ENCODE data around the gene CD40. TPM values are rescaled to one million over a fixed set of nuclear protein-coding genes. Genes with fewer than 3 reads are reported as not detected.

Gene CD40
- total RNA-seq, 2 donors from 2014 or later: 0.68 to 5.8 TPM

DNA sequence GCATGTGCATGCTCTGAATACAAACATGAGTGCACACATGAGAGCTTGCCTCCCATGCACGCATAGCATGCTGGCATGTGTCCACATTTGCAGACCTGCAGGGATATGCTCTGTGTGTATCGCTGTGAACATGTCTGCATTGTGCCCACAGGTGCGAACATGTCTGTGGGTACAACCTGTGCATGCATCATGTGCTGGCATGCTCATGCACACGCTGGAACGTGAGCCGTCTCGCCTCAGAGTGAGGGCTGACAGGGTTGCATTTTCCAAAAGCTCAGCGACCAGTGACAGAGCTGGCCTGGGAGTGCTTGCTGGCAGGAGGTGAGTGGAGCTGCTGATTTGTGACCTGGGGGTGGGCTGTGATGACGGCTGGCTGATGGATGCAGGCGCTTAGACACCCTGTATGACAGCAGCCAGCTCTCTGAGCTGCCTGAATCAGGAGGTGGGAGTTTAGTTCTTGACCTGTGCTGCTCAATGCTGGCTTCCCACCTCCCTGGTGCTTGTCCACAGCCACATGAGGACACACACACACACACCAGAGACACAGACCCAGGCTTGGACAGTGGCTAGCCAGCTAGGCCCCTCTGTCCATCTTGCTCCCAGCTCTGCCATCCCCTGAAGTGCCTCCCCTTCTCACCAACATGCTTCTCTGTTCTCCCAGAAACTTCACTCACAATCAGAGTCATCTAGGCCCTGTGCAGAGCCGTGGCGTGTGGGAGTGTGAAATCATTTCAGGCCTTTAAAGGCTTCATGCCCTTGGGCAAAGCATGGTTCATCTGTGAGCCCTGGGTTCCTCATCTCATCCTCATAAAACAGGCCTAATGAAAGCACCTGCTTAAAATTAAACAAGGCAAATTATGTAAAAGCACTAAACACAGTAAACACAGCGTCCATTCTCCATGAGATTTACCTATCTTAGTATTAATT is 51.4 kb downstream of the CD40 start:
- Mint-ChIP-seq H3K4me1 (peaks cover 2% of the 10 kb centered on the region), H3K36me3 (ENCODE audit: low read depth) (peaks cover 9% of the 10 kb centered on the region), H3K4me3 (no peak overlapping the region), H3K27me3 (peaks cover 82% of the 10 kb centered on the region), H3K27ac (no peak overlapping the region)
- ATAC-seq (no peak), DNase-seq (no peak)
- no peaks in the 10 kb centered on the region for H3K9me3 ChIP-seq (ENCODE audit: control insufficient read depth, low read length, poor library complexity, severe bottlenecking)

DNA sequence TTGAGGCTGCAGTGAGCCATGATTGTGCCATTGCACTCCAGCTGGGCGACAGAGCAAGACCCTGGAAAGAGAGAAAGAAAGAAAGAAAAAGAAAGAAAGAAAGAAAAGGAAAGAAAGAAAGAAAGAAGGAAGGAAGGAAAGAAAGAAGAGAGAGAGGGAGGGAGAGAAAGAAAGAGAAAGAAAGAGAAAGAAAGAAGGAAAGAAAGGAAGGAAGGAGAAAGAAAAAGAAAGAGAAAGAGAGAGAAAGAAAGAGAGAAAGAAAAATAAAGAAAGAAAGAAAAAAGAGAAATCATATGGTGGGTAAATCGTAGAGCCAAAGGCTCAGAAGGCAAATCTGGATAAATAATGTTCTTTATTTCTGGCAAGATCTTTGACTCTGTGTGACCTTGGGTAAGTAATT is 53.4 kb downstream of the CD40 start:
- H3K4me3 Mint-ChIP-seq: no peak overlapping the region
- peaks cover 5% of the 10 kb centered on the region for H3K36me3 Mint-ChIP-seq (ENCODE audit: low read depth)
- peaks cover 85% of the 10 kb centered on the region for H3K27me3 Mint-ChIP-seq
- ATAC-seq (no peak), DNase-seq (no peak)
- H3K4me1 Mint-ChIP-seq: no peaks in the 10 kb centered on the region
- H3K9me3 ChIP-seq (ENCODE audit: control insufficient read depth, low read length, poor library complexity, severe bottlenecking): no peaks in the 10 kb centered on the region
- H3K27ac Mint-ChIP-seq: no peak overlapping the region

- no peaks in the 10 kb centered on the region for H3K4me1 Mint-ChIP-seq
- H3K36me3 Mint-ChIP-seq (ENCODE audit: low read depth): peaks cover 6% of the 10 kb centered on the region
- H3K4me3 Mint-ChIP-seq: no peak overlapping the region
- H3K9me3 ChIP-seq (ENCODE audit: control insufficient read depth, low read length, poor library complexity, severe bottlenecking): no peaks in the 10 kb centered on the region
- no peak overlapping the region for H3K27ac Mint-ChIP-seq
- peaks cover 85% of the 10 kb centered on the region for H3K27me3 Mint-ChIP-seq
- no peak for DNase-seq
- ATAC-seq: no peak
Observed at GRCh38 chr20:46171909-46172308, 53.8 kb downstream of the CD40 start.

DNA sequence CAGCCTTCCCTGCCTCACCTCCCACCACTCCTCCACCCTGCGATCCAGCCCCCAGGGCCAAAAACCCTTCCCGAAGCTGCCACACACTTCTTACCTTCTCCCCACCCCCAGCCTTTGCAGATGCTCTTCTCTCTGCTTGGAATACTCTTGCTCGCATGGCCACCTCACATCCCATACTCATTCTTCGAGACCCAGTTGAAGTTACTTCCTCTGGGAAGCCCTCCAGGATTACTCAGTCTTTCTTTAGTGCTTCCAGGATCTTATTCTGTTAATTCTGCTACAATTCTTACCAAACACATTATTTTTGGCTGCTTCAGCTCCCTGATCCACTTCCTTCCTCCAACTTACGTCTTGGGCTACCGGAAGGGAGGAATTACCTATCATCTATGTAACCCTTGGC is 54.3 kb downstream of the CD40 start:
- H3K9me3 ChIP-seq (ENCODE audit: control insufficient read depth, low read length, poor library complexity, severe bottlenecking): no peaks in the 10 kb centered on the region
- Mint-ChIP-seq H3K27ac (no peak overlapping the region), H3K36me3 (ENCODE audit: low read depth) (peaks cover 6% of the 10 kb centered on the region), H3K27me3 (peaks cover 84% of the 10 kb centered on the region), H3K4me1 (no peaks in the 10 kb centered on the region), H3K4me3 (no peak overlapping the region)
- ATAC-seq (no peak), DNase-seq (no peak)

DNA sequence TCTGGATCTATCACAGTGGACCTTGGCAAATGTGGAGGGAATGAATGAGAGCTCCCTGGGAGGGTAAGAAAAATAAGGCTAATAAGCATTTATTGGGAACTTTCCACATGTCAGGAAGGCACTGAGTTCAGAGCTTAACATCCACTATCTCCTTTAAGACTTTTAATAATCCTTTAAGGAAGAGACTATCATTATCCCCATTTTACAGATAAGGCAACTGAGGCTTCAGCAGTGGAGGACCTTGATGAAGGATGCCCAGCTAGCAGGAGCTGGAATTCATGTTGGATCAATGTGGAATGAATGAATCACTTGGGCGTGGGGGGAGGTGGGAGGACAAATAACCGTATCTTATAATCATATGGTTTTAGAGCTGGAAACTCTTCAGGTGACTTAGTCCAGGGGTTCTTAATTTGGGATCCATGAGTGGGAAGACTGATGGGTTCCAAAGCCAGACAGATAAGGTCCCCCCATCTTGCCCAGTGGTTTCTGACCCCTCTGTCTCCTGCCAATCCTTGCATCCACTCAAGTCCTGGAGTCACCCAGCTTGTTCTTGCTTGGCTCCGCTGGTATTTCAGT is 54.9 kb downstream of the CD40 start:
- H3K36me3 Mint-ChIP-seq (ENCODE audit: low read depth): peaks cover 6% of the 10 kb centered on the region
- ATAC-seq: no peak
- no peak overlapping the region for H3K27ac Mint-ChIP-seq
- no peak for DNase-seq
- no peak overlapping the region for H3K4me3 Mint-ChIP-seq
- H3K4me1 Mint-ChIP-seq: no peaks in the 10 kb centered on the region
- H3K9me3 ChIP-seq (ENCODE audit: control insufficient read depth, low read length, poor library complexity, severe bottlenecking): no peaks in the 10 kb centered on the region
- peaks cover 86% of the 10 kb centered on the region for H3K27me3 Mint-ChIP-seq

GRCh38 chr20:46173652-46174468 is 55.7 kb downstream of the CD40 start:
- no peaks in the 10 kb centered on the region for H3K4me1 Mint-ChIP-seq
- no peak overlapping the region for H3K27ac Mint-ChIP-seq
- H3K4me3 Mint-ChIP-seq: no peak overlapping the region
- DNase-seq (no peak), ATAC-seq (no peak)
- H3K27me3 Mint-ChIP-seq: peaks cover 86% of the 10 kb centered on the region
- no peaks in the 10 kb centered on the region for H3K9me3 ChIP-seq (ENCODE audit: control insufficient read depth, low read length, poor library complexity, severe bottlenecking)
- H3K36me3 Mint-ChIP-seq (ENCODE audit: low read depth): peaks cover 6% of the 10 kb centered on the region

- ATAC-seq: peak; percentile 96
- H3K4me3 Mint-ChIP-seq: peak overlapping the region; percentile 43
- peaks cover 87% of the 10 kb centered on the region for H3K27me3 Mint-ChIP-seq
- no peaks in the 10 kb centered on the region for H3K9me3 ChIP-seq (ENCODE audit: control insufficient read depth, low read length, poor library complexity, severe bottlenecking)
- H3K36me3 Mint-ChIP-seq (ENCODE audit: low read depth): peaks cover 6% of the 10 kb centered on the region
- no peak overlapping the region for H3K27ac Mint-ChIP-seq
- peak; percentile 49 to 67 (median 60) for DNase-seq
- H3K4me1 Mint-ChIP-seq: no peaks in the 10 kb centered on the region
Observed at GRCh38 chr20:46174469-46175126, 56.5 kb downstream of the CD40 start.

- Mint-ChIP-seq H3K27ac (no peak overlapping the region), H3K4me1 (peaks cover 2% of the 10 kb centered on the region), H3K36me3 (ENCODE audit: low read depth) (peaks cover 6% of the 10 kb centered on the region), H3K27me3 (peaks cover 87% of the 10 kb centered on the region), H3K4me3 (peak overlapping the region; percentile 43)
- DNase-seq: no peak
- ATAC-seq: no peak
- no peaks in the 10 kb centered on the region for H3K9me3 ChIP-seq (ENCODE audit: control insufficient read depth, low read length, poor library complexity, severe bottlenecking)
Observed at GRCh38 chr20:46175127-46175494, 57.0 kb downstream of the CD40 start.

- peaks cover 2% of the 10 kb centered on the region for H3K4me1 Mint-ChIP-seq
- no peak for ATAC-seq
- no peaks in the 10 kb centered on the region for H3K9me3 ChIP-seq (ENCODE audit: control insufficient read depth, low read length, poor library complexity, severe bottlenecking)
- H3K27ac Mint-ChIP-seq: no peak overlapping the region
- no peak for DNase-seq
- H3K36me3 Mint-ChIP-seq (ENCODE audit: low read depth): peaks cover 6% of the 10 kb centered on the region
- no peak overlapping the region for H3K4me3 Mint-ChIP-seq
- peaks cover 74% of the 10 kb centered on the region for H3K27me3 Mint-ChIP-seq
Observed at GRCh38 chr20:46176739-46177378, 58.7 kb downstream of the CD40 start.

GRCh38 chr20:46177768-46178167 is 59.7 kb downstream of the CD40 start:
- DNase-seq (no peak), ATAC-seq (no peak)
- H3K4me1 Mint-ChIP-seq: peaks cover 2% of the 10 kb centered on the region
- H3K9me3 ChIP-seq (ENCODE audit: control insufficient read depth, low read length, poor library complexity, severe bottlenecking): no peaks in the 10 kb centered on the region
- peaks cover 3% of the 10 kb centered on the region for H3K36me3 Mint-ChIP-seq (ENCODE audit: low read depth)
- H3K4me3 Mint-ChIP-seq: no peak overlapping the region
- no peak overlapping the region for H3K27ac Mint-ChIP-seq
- H3K27me3 Mint-ChIP-seq: peaks cover 73% of the 10 kb centered on the region

DNA sequence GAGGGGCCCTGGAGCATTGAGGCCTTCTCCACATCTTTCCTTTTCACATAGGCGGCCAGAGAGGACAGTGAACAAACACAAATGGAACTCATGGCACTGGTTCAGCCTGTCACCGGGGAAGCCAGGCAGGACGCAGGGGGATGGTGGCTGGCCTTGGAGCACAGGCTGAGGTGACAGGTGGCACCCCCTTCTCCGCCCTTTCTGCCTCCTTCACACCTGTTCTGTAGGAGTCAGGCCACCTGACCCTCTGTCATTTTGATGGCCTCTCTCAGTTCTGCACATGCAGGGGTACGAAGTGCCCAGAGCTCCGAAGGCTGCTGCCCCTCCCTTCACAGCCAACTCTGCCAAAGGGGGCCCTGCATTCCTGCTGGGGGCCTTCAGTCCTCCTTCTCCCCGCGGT is 60.8 kb downstream of the CD40 start:
- H3K4me3 Mint-ChIP-seq: no peak overlapping the region
- ATAC-seq: no peak

More for the DNA sequence above, 60.8 kb downstream of the CD40 start:
- peaks cover 3% of the 10 kb centered on the region for H3K36me3 Mint-ChIP-seq (ENCODE audit: low read depth)
- H3K27me3 Mint-ChIP-seq: peaks cover 63% of the 10 kb centered on the region
- peaks cover 2% of the 10 kb centered on the region for H3K4me1 Mint-ChIP-seq
- H3K9me3 ChIP-seq (ENCODE audit: control insufficient read depth, low read length, poor library complexity, severe bottlenecking): no peaks in the 10 kb centered on the region
- no peak overlapping the region for H3K27ac Mint-ChIP-seq
- no peak for DNase-seq

All from T-helper 17 cell (primary cell).